Glutamatergic neuron (in vitro differentiated cells): ENCODE results near the gene SCGB2B2. TPM values are rescaled to one million over a fixed set of nuclear protein-coding genes. Genes with fewer than 3 reads are reported as not detected.

Experiments used
- DNase-seq: peaks from one replicate; pipeline ENCODE4 v3.0.0; 2022
- H3K27ac Mint-ChIP-seq: one replicate; pipeline ENCODE4 v1.8.0; 2020; ENCODE audit warnings: mild to moderate bottlenecking, mixed read lengths, inconsistent platforms; ENCODE audit not compliant: unreplicated experiment
- H3K27me3 Mint-ChIP-seq: one replicate; pipeline ENCODE4 v1.8.0; 2020; ENCODE audit warnings: mild to moderate bottlenecking, moderate library complexity, mixed read lengths, inconsistent platforms; ENCODE audit not compliant: unreplicated experiment
- H3K36me3 Mint-ChIP-seq: one replicate; pipeline ENCODE4 v1.8.0; 2020; ENCODE audit warnings: mild to moderate bottlenecking, mixed read lengths, inconsistent platforms; ENCODE audit not compliant: unreplicated experiment
- H3K4me1 Mint-ChIP-seq: one replicate; pipeline ENCODE4 v1.8.0; 2020; ENCODE audit warnings: mild to moderate bottlenecking, low read depth, mixed read lengths, inconsistent platforms; ENCODE audit not compliant: unreplicated experiment
- H3K4me3 Mint-ChIP-seq: one replicate; pipeline ENCODE4 v1.8.0; 2020; ENCODE audit warnings: mild to moderate bottlenecking, mixed read lengths, inconsistent platforms; ENCODE audit not compliant: unreplicated experiment
- H3K9me3 Mint-ChIP-seq: one replicate; pipeline ENCODE4 v1.8.0; 2020; ENCODE audit warnings: mild to moderate bottlenecking, moderate library complexity, mixed read lengths, inconsistent platforms; ENCODE audit not compliant: unreplicated experiment
- CTCF ChIP-seq: fragments of 200-600 bp; sonication (generic); IDR thresholded peaks from one replicate; pipeline ENCODE4 v1.5.0; 2021; ENCODE audit not compliant: partially characterized antibody, unreplicated experiment
- total RNA-seq: library from RNA; stranded (reverse); fragmentation: NEBNext Ultra II Directional; extraction: Animal tissue kit (Norgen Biotek cat#: 25700); gene quantifications from one replicate; pipeline ENCODE4 v1.2.1, GENCODE V29; 2021; ENCODE audit not compliant: unreplicated experiment

SCGB2B2 gene
- total RNA-seq, 1 donor from 2014 or later: 1.2 TPM

DNA sequence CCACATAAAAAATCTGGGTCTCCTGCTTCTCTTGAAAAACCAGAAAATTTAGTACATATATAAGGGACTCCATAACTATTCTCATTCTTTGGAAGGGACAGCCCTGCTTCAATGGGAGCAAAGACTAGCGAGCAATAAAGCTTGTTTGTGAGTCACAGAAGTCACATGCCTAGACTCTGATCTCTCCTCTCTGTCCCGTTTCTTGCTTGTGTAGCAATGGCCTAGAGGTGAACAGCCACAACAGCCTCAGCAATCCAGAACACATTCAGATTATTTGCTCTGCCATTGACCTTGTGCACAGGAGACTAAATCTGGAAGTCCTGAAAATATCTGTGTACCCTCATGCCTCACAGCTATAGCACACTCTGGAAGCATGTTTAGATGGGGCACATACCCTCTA, 43.2 kb downstream of the SCGB2B2 start:
- H3K4me3 Mint-ChIP-seq: no peak overlapping the region
- no peaks in the 10 kb centered on the region for H3K36me3 Mint-ChIP-seq
- DNase-seq: no peak
- H3K27ac Mint-ChIP-seq: no peak overlapping the region
- H3K27me3 Mint-ChIP-seq: no peaks in the 10 kb centered on the region
- H3K9me3 Mint-ChIP-seq: peaks cover 3% of the 10 kb centered on the region
- no peaks in the 10 kb centered on the region for H3K4me1 Mint-ChIP-seq
- no peak for TF ChIP-seq CTCF

Other genes with a start within 250 kb of the SCGB2B2 start
- gene UBA2, start 248.8 kb downstream of the SCGB2B2 start, total RNA-seq: 92.5 TPM
- gene WTIP, start 195.4 kb downstream of the SCGB2B2 start, total RNA-seq: 0.17 TPM
- gene ZNF302, start 519 bp upstream of the SCGB2B2 start, total RNA-seq: 38.8 TPM
- gene ZNF181, start 57.1 kb upstream of the SCGB2B2 start, total RNA-seq: 11.4 TPM
- 8.2 TPM for gene ZNF599, start 96.1 kb upstream of the SCGB2B2 start, total RNA-seq
- 7.4 TPM for gene ZNF30, start 249.7 kb upstream of the SCGB2B2 start, total RNA-seq